ENCODE data around the gene RIMBP2. TPM values are rescaled to one million over a fixed set of nuclear protein-coding genes. Genes with fewer than 3 reads are reported as not detected.

The RIMBP2 gene
- polyA plus RNA-seq, 1 of the 3 experiments (the other 2 are of a cell fraction) = 0.90 TPM

DNA sequence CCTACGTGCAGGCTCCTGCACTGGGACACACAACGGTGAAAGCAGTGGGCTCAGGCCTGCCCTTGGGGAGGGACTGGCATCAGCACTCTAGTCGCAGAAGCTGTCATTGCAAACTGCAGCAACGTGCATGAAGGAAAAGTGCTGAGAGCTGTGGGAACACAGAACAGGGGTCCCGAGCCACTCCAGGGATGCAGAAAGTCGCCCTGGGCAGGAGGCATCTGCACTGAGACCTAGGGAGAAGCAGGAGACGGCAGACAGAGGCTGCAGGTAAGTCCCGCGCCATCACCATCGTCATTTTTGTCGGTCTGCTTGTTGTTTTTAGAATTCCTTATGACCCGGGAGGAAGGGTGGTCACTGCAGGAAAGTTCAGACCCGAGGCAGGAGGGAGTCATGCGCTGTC lies 21.6 kb upstream of the RIMBP2 start:
- Histone ChIP-seq H3K36me3 (replicated peaks in 1 of 2; ENCODE audit: control insufficient read depth in 1 of 2, insufficient read depth in 2 of 2, low read length in 1 of 2) (no peaks in the 10 kb centered on the region), H3F3A (replicated peaks; ENCODE audit: insufficient read depth) (no peaks in the 10 kb centered on the region), H3K27ac (ENCODE audit: low read depth in 2 of 2, low read length in 1 of 2) (no peak overlapping the region), H3K4me3 (ENCODE audit: low read depth in 2 of 2, low read length in 1 of 2) (no peak overlapping the region), H3K4me2 (no peak overlapping the region), H3K4me1 (ENCODE audit: control insufficient read depth in 1 of 2, insufficient read depth in 2 of 2, low read depth in 1 of 2, low read length in 1 of 2) (no peaks in the 10 kb centered on the region), H3K9me2 (no peaks in the 10 kb centered on the region), H2AFZ (ENCODE audit: low read depth) (no peak overlapping the region), H4K20me1 (ENCODE audit: insufficient read depth) (no peaks in the 10 kb centered on the region), H3K79me2 (ENCODE audit: insufficient read depth) (no peaks in the 10 kb centered on the region), H3K9ac (no peak overlapping the region), H3K9me3 (no peaks in the 10 kb centered on the region), H3K27me3 (ENCODE audit: insufficient read depth) (no peaks in the 10 kb centered on the region)
- WGBS (ENCODE audit: low lambda C conversion rate) = 64% methylated on average over 14 of the region's 14 CpGs
- ChIA-PET POLR2A (no interaction called here), CTCF (interaction anchor here (0.6 to 1.0 kb wide), 3 partner anchors 10 to 695 kb away, joined by 3 to 10 read pairs (median 3); no protein-coding TSS in a partner anchor)
- no peak for TF ChIP-seq MAX (IDR thresholded peaks at IDR 0.05; ENCODE audit: low read depth)
- TF ChIP-seq RFX5 (IDR thresholded peaks at IDR 0.05; ENCODE audit: low read length) = no peak
- no peak for TF ChIP-seq FOXM1 (IDR thresholded peaks at IDR 0.05; ENCODE audit: low read depth)
- no peak for TF ChIP-seq ZBTB33 (IDR thresholded peaks at IDR 0.05; ENCODE audit: borderline replicate concordance, low read depth)
- no peak for TF ChIP-seq GABPA (IDR thresholded peaks at IDR 0.05; ENCODE audit: low read depth)
- no peak for TF ChIP-seq GATA2 (CRISPR knock-in tag; IDR thresholded peaks at IDR 0.05)
- TF ChIP-seq FOXJ3 (CRISPR knock-in tag; IDR thresholded peaks at IDR 0.05) = no peak
- TF ChIP-seq RCOR1 (IDR thresholded peaks at IDR 0.05; ENCODE audit: low read length) = no peak
- TF ChIP-seq YY1 (IDR thresholded peaks at IDR 0.05; ENCODE audit: low read depth) = no peak
- TF ChIP-seq RAD21 (IDR thresholded peaks at IDR 0.05; ENCODE audit: low read length) = no peak
- no peak for TF ChIP-seq REST (IDR thresholded peaks at IDR 0.05; ENCODE audit: low read depth, low read length)
- no peak for TF ChIP-seq EZH2phosphoT487 (IDR thresholded peaks at IDR 0.05; ENCODE audit: borderline replicate concordance, low read depth)
- no peak for TF ChIP-seq MXI1 (IDR thresholded peaks at IDR 0.05; ENCODE audit: low read depth, low read length)
- TF ChIP-seq ELF1 (IDR thresholded peaks at IDR 0.05) = no peak
- TF ChIP-seq TCF12 (IDR thresholded peaks at IDR 0.05) = no peak
- no peak for TF ChIP-seq PBX3 (IDR thresholded peaks at IDR 0.05)
- TF ChIP-seq NRF1 (IDR thresholded peaks at IDR 0.05; ENCODE audit: low read depth, low read length) = no peak
- no peak for DNase-seq

Data from SK-N-SH (cell line).